ENCODE measurements around the gene RNF7.

Gene RNF7

GRCh38 chr3:141764465-141764864 lies 26.4 kb downstream of the RNF7 start:
- TF ChIP-seq CTCF (IDR thresholded peaks at IDR 0.05; ENCODE audit: control insufficient read depth, extremely low read depth, insufficient read depth) = no peak
- H3K4me3 ChIP-seq (ENCODE audit: low read depth, low read length) = no peak overlapping the region
- no peak for DNase-seq (ENCODE audit: low read depth)

GRCh38 chr3:141764986-141765385 lies 26.9 kb downstream of the RNF7 start:
- no peak for DNase-seq (ENCODE audit: low read depth)
- H3K4me3 ChIP-seq (ENCODE audit: low read depth, low read length) = no peak overlapping the region
- TF ChIP-seq CTCF (IDR thresholded peaks at IDR 0.05; ENCODE audit: control insufficient read depth, extremely low read depth, insufficient read depth) = no peak

GRCh38 chr3:141767066-141767465 lies 29.0 kb downstream of the RNF7 start:
- no peak for TF ChIP-seq CTCF (IDR thresholded peaks at IDR 0.05; ENCODE audit: control insufficient read depth, extremely low read depth, insufficient read depth)
- no peak for DNase-seq (ENCODE audit: low read depth)
- no peak overlapping the region for H3K4me3 ChIP-seq (ENCODE audit: low read depth, low read length)

- TF ChIP-seq CTCF (IDR thresholded peaks at IDR 0.05; ENCODE audit: control insufficient read depth, extremely low read depth, insufficient read depth) = no peak
- DNase-seq (ENCODE audit: low read depth) = no peak
- H3K4me3 ChIP-seq (ENCODE audit: low read depth, low read length) = no peak overlapping the region
Measured at GRCh38 chr3:141769221-141769894, 31.3 kb downstream of the RNF7 start.

GRCh38 chr3:141773676-141774075 lies 35.6 kb downstream of the RNF7 start:
- no peak for DNase-seq (ENCODE audit: low read depth)
- no peak overlapping the region for H3K4me3 ChIP-seq (ENCODE audit: low read depth, low read length)
- TF ChIP-seq CTCF (IDR thresholded peaks at IDR 0.05; ENCODE audit: control insufficient read depth, extremely low read depth, insufficient read depth) = no peak

- TF ChIP-seq CTCF (IDR thresholded peaks at IDR 0.05; ENCODE audit: control insufficient read depth, extremely low read depth, insufficient read depth) = no peak
- no peak overlapping the region for H3K4me3 ChIP-seq (ENCODE audit: low read depth, low read length)
- no peak for DNase-seq (ENCODE audit: low read depth)
Measured at GRCh38 chr3:141776376-141776775, 38.3 kb downstream of the RNF7 start.

- H3K4me3 ChIP-seq (ENCODE audit: low read depth, low read length) = no peak overlapping the region
- no peak for TF ChIP-seq CTCF (IDR thresholded peaks at IDR 0.05; ENCODE audit: control insufficient read depth, extremely low read depth, insufficient read depth)
- DNase-seq (ENCODE audit: low read depth) = no peak
Measured at GRCh38 chr3:141776885-141777284, 38.8 kb downstream of the RNF7 start.
